H1 (cell line): ENCODE measurements around the gene CCNI2.

ENCODE experiments used
- EGR1 ChIP-seq: IDR thresholded peaks from 2 replicates; pipeline ENCODE4 v1.6.1; 2011; ENCODE audit warnings: low read depth, low read length, borderline replicate concordance
- EP300 ChIP-seq, 2 experiments: IDR thresholded peaks; 1 replicate in 1 of 2; 2 replicates in 1 of 2; pipeline ENCODE4 v1.6.1; 2011 to 2012; ENCODE audit warnings: low read depth in 2 of 2, low read length in 2 of 2, mild to moderate bottlenecking in 2 of 2, borderline replicate concordance in 1 of 2, inconsistent platforms in 1 of 2, moderate library complexity in 1 of 2
- GABPA ChIP-seq: IDR thresholded peaks from 2 replicates; pipeline ENCODE4 v1.6.1; 2011; ENCODE audit warnings: mild to moderate bottlenecking, low read length, moderate library complexity, borderline replicate concordance; ENCODE audit not compliant: insufficient read depth
- GTF2F1 ChIP-seq: IDR thresholded peaks from 2 replicates; pipeline ENCODE4 v1.6.1; 2012; ENCODE audit warnings: low read depth, low read length, improper control_type of control experiment, borderline replicate concordance
- NRF1 ChIP-seq: IDR thresholded peaks from 2 replicates; pipeline ENCODE4 v1.6.1; 2011; ENCODE audit warnings: mild to moderate bottlenecking, low read depth, low read length, improper control_type of control experiment
- POLR2A ChIP-seq, 2 experiments: IDR thresholded peaks; 1 replicate in 1 of 2; 2 replicates in 1 of 2; pipeline ENCODE4 v1.6.1; 2011; ENCODE audit warnings: low read depth in 2 of 2, low read length in 2 of 2, mild to moderate bottlenecking in 2 of 2; ENCODE audit errors: control extremely low read depth in 1 of 2
- RAD21 ChIP-seq, 2 experiments: IDR thresholded peaks in 1 of 2; conservative IDR thresholded peaks in 1 of 2; 2 replicates each; pipeline ENCODE4 v1.6.1; 2011; ENCODE audit warnings: low read depth in 2 of 2, low read length in 2 of 2, improper control_type of control experiment in 1 of 2, inconsistent platforms in 1 of 2, mild to moderate bottlenecking in 1 of 2, moderate library complexity in 1 of 2
- SP1 ChIP-seq: IDR thresholded peaks from 2 replicates; pipeline ENCODE4 v1.6.1; 2011; ENCODE audit warnings: low read depth, low read length
- SUZ12 ChIP-seq: fragments of 200-600 bp; sonication (generic); IDR thresholded peaks from 2 replicates; pipeline ENCODE4 v1.6.1; 2012; ENCODE audit warnings: mild to moderate bottlenecking, inconsistent platforms, low read length, moderate library complexity, mixed read lengths
- TCF12 ChIP-seq: IDR thresholded peaks from 2 replicates; pipeline ENCODE4 v1.6.1; 2011; ENCODE audit warnings: low read depth, mild to moderate bottlenecking, low read length
- TEAD4 ChIP-seq: IDR thresholded peaks from 2 replicates; pipeline ENCODE4 v1.6.1; 2012; ENCODE audit warnings: low read depth, low read length, inconsistent platforms, mixed read lengths
- TF ChIP-seq, protein P1 (sequence below), 3 experiments: IDR thresholded peaks; 1 replicate in 2 of 3; 2 replicates in 1 of 3; pipeline versions ENCODE4 v1.5.1 to v1.6.1; 2011; ENCODE audit warnings: low read length in 3 of 3, mild to moderate bottlenecking in 3 of 3, inconsistent platforms in 2 of 3, low read depth in 1 of 3, moderate library complexity in 1 of 3; ENCODE audit not compliant: insufficient read depth in 1 of 3; ENCODE audit errors: control extremely low read depth in 1 of 3
- TF ChIP-seq, protein P2 (sequence below): IDR thresholded peaks from 2 replicates; pipeline ENCODE4 v1.6.1; 2012; ENCODE audit warnings: inconsistent platforms

DNA sequence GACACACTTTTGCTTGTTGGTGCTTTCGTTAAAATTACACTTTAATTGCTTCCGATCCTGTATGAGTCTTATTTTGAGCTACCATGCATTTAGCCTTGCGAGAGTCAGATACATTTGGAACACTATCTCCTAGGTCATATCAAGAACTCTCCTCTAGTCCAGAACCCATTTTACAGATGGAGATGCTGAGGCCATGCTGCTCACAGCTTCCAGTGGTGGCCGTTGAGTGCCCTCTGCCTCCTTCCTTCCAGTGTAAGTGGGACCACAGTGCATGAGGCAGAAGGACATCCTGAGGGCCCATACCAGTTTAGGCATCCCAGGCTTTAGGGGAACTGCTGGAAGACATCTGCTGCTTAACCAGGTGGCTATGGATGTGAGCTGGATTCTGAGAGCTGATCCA lies 6.9 kb downstream of the CCNI2 start:
- TF ChIP-seq, protein P1, sequence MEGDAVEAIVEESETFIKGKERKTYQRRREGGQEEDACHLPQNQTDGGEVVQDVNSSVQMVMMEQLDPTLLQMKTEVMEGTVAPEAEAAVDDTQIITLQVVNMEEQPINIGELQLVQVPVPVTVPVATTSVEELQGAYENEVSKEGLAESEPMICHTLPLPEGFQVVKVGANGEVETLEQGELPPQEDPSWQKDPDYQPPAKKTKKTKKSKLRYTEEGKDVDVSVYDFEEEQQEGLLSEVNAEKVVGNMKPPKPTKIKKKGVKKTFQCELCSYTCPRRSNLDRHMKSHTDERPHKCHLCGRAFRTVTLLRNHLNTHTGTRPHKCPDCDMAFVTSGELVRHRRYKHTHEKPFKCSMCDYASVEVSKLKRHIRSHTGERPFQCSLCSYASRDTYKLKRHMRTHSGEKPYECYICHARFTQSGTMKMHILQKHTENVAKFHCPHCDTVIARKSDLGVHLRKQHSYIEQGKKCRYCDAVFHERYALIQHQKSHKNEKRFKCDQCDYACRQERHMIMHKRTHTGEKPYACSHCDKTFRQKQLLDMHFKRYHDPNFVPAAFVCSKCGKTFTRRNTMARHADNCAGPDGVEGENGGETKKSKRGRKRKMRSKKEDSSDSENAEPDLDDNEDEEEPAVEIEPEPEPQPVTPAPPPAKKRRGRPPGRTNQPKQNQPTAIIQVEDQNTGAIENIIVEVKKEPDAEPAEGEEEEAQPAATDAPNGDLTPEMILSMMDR (IDR thresholded peaks at IDR 0.05; ENCODE audit: control extremely low read depth in 1 of 3, insufficient read depth in 1 of 3, low read depth in 1 of 3, low read length in 3 of 3) = no peak
- TF ChIP-seq POLR2A (IDR thresholded peaks at IDR 0.05; ENCODE audit: control extremely low read depth in 1 of 2, low read depth in 2 of 2, low read length in 2 of 2) (no peak), SP1 (no peak), EGR1 (no peak), GABPA (no peak), EP300 (IDR thresholded peaks at IDR 0.05; ENCODE audit: borderline replicate concordance in 1 of 2, low read depth in 2 of 2, low read length in 2 of 2) (no peak), RAD21 (IDR thresholded peaks at IDR 0.05 in 1 of 2, conservative IDR thresholded peaks at IDR 0.05 in 1 of 2; ENCODE audit: low read depth in 2 of 2, low read length in 2 of 2) (no peak), NRF1 (no peak), SUZ12 (no peak), GTF2F1 (no peak), TEAD4 (no peak), TCF12 (no peak)
- TF ChIP-seq, protein P2, sequence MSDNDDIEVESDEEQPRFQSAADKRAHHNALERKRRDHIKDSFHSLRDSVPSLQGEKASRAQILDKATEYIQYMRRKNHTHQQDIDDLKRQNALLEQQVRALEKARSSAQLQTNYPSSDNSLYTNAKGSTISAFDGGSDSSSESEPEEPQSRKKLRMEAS = no peak
